HG02870 (cell line): ENCODE data around the gene KRT23.
A peak's percentile ranks its signal among the peaks of the same experiment; 100 is the strongest.

ENCODE experiments used
- ATAC-seq: cut with Tn5 transposase; IDR thresholded peaks from one replicate; pipeline ENCODE4 v1.9.1; 2021; ENCODE audit warnings: mild to moderate bottlenecking, moderate library complexity; ENCODE audit not compliant: unreplicated experiment

Gene KRT23

DNA sequence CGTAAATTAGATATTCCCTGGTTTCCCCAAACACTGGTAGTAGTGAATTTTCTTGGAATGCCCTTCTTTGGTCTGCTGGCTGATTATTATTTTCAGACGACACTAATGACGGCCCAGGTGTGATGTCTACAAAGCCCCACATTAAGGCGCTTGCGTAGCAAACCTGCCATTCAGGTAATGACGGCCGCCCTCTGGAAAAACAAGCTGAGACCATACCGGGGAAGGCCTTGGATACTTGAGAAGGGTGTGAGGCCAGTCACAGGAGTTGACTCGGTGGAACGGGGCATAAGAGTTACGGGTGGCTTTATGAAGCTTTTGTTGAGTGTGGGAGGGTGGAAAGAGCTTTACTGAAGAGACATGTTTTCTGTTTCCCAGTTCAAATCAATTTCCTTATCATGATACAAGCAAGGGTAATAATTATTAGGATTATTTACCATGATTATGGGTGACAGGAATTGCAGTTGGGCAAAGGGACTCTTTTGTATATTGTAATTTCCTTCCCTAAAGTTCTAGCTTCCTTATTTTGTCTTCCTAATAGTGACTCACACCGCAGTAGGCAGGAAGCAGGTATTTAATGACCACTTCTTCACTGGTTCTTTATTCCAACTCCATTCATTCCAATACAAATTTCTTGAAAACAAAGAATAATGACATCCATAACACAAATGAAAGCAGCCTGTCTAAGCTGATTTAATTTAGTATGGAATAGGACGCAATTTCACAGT lies 24.8 kb downstream of the KRT23 start:
- ATAC-seq: no peak

- ATAC-seq: no peak
Measured at GRCh38 chr17:40910441-40910841, 27.0 kb downstream of the KRT23 start.

GRCh38 chr17:40909755-40910154 lies 27.7 kb downstream of the KRT23 start:
- ATAC-seq: no peak

DNA sequence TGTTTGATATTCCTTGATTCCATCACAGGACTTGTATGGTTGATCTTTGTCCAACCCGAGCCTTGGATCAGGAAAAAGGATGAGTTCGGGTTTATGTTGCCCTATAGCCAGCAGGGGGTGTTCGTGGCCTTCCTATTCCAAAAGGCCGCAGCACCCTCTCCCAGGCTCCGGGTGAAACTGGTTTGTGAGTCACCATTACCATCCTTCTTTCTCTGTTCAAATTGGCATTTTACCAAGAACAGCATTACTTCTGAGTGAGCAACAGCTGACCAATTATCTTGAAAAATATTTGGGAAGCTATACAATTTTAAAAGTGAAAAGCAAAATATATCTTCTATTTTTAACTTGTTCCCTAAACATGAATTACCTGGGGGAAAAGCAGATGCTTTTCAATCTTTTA lies 28.1 kb downstream of the KRT23 start:
- ATAC-seq: peak; percentile 47

DNA sequence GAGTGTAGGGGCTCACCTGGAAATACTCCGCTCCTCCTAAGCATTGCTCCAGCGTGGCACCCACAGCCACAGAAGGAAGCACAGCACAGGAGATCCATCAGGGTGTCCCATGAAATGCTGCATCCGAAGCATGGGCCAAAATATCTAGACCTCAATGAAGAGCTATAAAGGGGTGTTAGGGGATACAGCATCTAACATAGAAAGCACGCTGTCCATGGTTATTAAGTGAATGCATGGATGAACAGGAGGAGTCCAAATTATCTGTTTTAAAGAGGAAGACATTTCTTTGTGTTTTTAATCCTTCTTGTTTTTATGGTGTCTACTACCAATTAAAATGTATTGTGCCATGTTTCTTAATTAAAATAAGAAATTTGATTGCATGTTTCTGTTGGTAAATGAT lies 30.8 kb downstream of the KRT23 start:
- ATAC-seq: no peak

GRCh38 chr17:40905370-40905769 lies 32.1 kb downstream of the KRT23 start:
- no peak for ATAC-seq

DNA sequence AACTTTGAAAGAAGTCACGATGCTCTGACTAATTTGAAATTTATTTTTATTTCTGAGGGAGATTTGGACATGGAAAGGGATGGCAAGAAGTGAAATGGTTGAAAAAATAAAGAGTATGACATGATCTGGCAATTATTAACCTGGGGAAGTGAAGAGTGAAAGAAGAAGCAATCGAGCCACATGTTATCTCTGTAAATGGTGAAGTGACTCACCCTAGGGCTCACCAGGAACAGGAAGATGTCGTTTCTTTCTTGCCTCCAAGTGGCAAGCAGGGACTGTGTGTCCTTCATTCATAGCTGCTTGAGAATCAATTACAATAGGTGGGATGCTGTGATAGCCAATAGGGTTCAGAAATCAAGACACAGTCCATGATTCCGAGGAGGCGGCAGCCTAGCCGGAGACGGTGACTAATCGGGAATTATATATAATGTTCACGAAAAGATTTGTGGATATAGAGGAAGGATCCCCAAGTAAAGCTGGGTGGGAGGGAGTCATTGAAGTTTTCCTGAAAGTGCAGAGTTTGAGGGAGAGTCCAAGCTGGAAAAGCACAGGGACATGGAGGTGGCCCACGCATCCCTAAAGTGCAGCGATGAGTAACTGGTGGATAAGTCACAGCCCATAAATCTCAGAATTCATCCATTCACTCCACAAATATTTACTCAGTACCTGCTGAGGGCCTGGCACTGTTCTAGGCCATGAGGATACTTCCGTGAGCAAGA lies 34.2 kb downstream of the KRT23 start:
- no peak for ATAC-seq

- ATAC-seq: no peak
Measured at GRCh38 chr17:40902498-40902897, 34.9 kb downstream of the KRT23 start.

DNA sequence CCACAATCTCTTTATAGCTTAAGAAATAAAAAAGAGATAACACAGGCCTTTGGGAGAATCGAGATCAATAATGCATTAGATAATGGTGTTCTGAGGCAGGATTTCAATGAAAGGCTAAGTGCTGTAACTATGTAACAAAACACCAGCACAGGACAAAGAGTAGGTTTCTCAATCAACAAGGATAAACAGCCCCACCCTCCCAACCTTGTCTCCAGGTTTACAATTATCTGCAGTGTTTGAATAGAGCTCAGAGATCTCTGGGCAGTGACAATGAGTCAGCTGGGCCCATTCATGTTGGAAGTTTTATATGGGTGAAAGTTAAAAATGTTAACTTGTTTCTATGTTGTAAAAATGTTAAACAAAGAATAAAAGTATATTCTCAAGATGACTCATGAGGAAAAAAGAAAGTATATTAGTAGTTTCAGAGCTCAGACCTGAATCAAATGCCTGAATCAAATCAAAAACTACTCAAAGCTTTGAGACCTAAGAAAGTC lies 35.4 kb downstream of the KRT23 start:
- no peak for ATAC-seq

DNA sequence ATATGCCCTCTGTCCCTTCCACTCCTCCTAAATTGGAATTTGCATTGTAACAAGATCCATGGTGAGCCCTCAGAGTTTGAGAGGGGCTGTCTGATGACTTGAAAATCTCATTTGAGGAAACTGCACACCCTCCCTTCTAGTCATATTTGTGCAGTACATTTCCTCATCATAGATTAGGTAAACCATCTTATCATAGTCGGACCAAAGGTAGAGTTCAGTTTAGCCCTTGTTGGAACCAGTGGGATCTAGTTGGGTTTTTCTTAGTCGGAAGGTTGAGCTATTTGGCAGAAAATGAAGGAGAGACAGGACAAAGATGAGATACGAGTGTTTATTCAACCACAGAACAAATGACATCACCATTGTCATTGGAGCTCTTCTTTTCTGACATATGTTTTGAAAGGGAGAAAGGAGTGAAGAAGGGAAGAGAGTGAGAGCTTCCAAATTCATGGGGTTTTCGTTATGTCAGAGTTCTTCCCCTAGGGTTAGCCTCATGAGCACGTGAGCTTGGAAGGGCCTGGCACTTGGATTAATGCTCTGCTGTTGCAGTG lies 36.6 kb downstream of the KRT23 start:
- no peak for ATAC-seq

DNA sequence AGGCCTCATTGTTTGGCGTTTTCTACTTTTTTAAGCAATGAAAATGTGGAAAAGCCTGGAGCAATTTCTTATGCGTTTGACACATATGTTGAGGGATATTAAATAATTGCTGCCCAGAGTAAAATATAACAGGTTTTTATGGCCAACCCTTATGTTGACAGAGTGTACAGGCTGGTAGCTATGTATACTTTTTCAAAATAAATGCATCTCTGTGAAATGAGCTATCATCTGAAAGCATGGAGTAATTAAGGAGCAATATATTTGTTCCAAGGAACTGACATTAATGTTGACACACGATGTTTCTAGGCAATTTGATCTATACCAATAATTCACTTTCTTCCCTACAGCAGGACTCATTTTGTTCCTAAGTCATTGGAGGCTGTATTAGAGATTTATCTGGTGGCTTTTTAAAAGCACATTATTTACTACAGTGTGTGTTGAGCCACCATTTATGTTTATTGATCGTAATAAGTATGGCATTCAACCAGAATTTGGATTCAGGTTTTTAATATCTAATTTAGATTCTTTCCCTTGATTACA lies 40.5 kb downstream of the KRT23 start:
- ATAC-seq: no peak

DNA sequence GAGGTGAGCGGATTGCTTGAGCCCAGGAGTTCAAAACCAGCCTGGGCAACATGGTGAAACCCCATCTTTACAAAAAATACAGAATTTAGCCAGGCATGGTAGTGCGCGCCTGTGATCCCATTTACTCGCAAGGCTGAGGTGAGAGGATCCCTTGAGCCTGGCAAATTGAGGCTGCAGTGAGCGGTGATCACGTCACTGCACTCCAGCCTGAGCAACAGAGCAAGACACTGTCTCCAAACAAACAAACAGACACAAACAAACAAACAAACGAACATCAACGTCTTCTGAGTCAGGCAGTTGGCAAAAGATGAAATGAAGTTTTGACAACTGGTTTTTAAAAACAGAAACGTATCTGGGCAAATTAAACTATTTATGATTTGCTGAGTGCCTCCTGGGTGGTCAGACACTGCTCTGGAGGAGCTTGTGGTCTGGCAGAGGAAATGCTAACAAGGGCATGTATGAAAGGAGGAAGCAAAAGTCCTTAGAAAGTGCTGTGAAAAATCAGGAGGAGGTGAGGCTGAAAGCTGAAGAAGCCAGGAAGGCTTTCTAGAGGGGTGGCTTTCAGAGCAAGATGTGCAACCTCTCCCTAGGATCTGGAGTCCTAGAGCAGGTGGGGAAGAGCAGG lies 42.2 kb downstream of the KRT23 start:
- ATAC-seq: no peak

GRCh38 chr17:40888196-40888720 lies 49.2 kb downstream of the KRT23 start:
- ATAC-seq: no peak

DNA sequence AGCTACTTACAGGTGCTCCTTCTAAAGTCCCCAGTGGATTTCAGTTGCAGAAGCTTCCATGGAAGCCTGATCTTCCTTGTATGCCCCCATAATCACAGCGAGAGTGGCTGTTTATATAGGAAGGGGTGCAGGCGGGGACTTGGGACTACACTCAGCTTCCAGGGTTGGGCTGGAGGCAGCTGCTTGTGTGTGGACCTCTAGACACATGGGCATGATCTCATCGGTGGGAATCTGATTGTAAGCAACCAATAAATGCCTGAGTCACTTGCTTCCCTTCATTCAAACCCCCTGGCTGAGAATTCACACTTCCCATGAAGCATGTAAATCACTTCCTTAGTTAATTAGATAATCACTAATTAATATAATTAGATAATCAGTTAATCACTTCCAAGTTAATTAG lies 51.4 kb downstream of the KRT23 start:
- no peak for ATAC-seq

DNA sequence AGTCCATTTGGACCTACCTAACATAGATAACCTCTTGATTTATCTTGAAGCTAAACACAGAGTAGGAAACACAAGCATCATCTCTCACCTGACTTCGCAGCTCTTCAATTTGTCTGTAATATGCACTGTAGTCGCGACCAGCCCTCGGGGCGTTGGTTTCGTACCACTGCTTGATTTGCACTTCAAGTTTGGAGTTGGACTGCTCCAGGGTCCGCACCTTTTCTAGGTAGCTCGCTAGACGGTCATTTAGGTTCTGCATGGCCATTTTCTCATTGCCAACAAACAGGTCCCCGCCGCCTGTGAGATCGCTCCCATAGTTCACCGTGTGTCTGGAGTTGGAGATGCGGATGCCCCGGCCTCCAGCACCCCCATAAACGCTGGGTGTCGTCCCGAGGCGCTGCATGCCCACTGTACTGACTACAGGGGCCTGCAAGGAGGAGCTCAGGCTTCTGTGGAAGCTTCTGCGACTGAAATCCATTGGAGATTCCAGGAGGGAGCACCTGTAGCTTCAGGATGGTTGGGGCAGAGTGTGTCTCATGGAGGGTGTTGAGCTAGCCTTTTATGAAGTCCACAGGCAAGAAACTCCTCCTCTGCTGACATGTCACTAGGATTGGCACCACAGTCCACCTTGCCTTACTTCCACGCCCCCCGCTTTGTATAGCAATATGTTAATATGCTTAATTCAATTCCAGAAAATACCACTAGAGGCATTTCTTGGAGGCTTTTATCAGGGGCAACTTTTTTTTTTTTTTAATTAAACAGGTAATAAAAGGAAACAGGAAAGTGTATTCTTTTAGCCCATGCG lies 52.5 kb downstream of the KRT23 start, which contains the start of gene KRT20:
KRT20 (minus strand) TSS at position 535 of the 805 bp plus-strand sequence; CDS start at position 478, 57 bp downstream.
- ATAC-seq: no peak

- no peak for ATAC-seq
Measured at GRCh38 chr17:40883626-40884334, 53.7 kb downstream of the KRT23 start.

- ATAC-seq: no peak
Measured at GRCh38 chr17:40883031-40883430, 54.4 kb downstream of the KRT23 start.

- no peak for ATAC-seq
Measured at GRCh38 chr17:40879026-40879425, 58.4 kb downstream of the KRT23 start.

DNA sequence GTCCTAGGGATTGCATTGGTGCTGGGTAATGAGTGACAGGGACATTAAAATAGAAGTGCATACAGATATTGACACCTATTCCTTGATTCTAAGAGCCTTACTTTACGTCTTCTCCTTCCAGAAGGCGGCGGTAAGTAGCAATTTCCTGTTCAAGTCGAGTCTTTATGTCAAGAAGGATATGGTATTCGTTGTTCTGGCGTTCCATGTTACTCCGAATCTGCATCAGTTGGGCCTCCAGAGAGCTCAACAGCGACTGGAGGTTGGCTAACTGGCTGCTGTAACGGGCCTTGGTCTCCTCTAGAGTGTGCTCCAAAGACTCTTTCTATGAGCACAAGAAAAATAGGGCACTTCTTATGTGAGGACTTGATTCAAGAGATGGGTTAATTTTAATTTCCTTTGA lies 59.4 kb downstream of the KRT23 start:
- ATAC-seq: no peak

- ATAC-seq: no peak
Measured at GRCh38 chr17:40873801-40874200, 63.6 kb downstream of the KRT23 start.
